ENCODE measurements around the gene FRAT1. TPM values are rescaled to one million over a fixed set of nuclear protein-coding genes. Genes with fewer than 3 reads are reported as not detected.

Gene FRAT1
- total and polyA plus RNA-seq, 2 of the 13 experiments (the other 11 are each of a cell fraction or from before 2014, with no cell fraction given) = 1.7 to 2.3 TPM

- TF ChIP-seq ZUFSP (CRISPR knock-in tag; IDR thresholded peaks at IDR 0.05; ENCODE audit: borderline replicate concordance) (no peak), PHF21A (CRISPR knock-in tag; IDR thresholded peaks at IDR 0.05) (no peak; the same call in 1 of the 2 replicates)
Observed at GRCh38 chr10:97318772-97319651, at the start of gene FRAT1 (continued).

GRCh38 chr10:97270523-97271154 is 48.4 kb upstream of the FRAT1 start:
- peaks cover 0 to 3% of the 10 kb centered on the region in 2 experiments; a peak in 1 of 5 replicates for H3K36me3 ChIP-seq (replicated peaks in 1 of 2; ENCODE audit: control insufficient read depth in 1 of 2, insufficient read depth in 2 of 2, low read length in 2 of 2)
- no peak overlapping the region for H2AFZ ChIP-seq (ENCODE audit: low read length)
- H3K27me3 ChIP-seq (ENCODE audit: control insufficient read depth in 1 of 2, insufficient read depth in 2 of 2, low read length in 2 of 2) = no peaks in the 10 kb centered on the region
- intact Hi-C loops (cut with micrococcal nuclease; ENCODE audit: unreplicated experiment) (no loop called here), in situ Hi-C loops (cut with HindIII; ENCODE audit: extremely low pct_ligation_motif_present, low pct_unique_long_range_greater_than_20kb) (no loop called here)
- CTCF ChIA-PET (ENCODE audit: low intra/inter-chr PET ratio, low total read pairs) = no interaction called here
- no peak for FAIRE-seq
- POLR2A ChIA-PET = no interaction called here
- no peak overlapping the region for H3K9ac ChIP-seq (ENCODE audit: insufficient read depth, low read depth, low read length)
- peak overlapping the region; percentile 6 for H3K27ac ChIP-seq (ENCODE audit: extremely low read length, insufficient read depth, low read length)
- peak; percentile 26 for DNase-seq (ENCODE audit: low spot score)
- H3K9me3 ChIP-seq (ENCODE audit: low read length) = no peaks in the 10 kb centered on the region
- H3K4me2 ChIP-seq (ENCODE audit: low read depth, low read length) = no peak overlapping the region
- ATAC-seq = peak; percentile 49; the same call in 1 of the 3 replicates
- H3K4me1 ChIP-seq (ENCODE audit: insufficient read depth, low read length) = peaks cover 16% of the 10 kb centered on the region
- H3K4me3 ChIP-seq (replicated peaks in 1 of 3; ENCODE audit: insufficient read depth in 1 of 3, low read depth in 2 of 3, low read length in 3 of 3) = no peak overlapping the region
- H3K79me2 ChIP-seq (ENCODE audit: insufficient read depth, low read length) = peaks cover 1% of the 10 kb centered on the region
- 64% methylated on average over 3 of the region's 3 CpGs for WGBS (ENCODE audit: low lambda C conversion rate)
- BruUV-seq (replicated peaks) = no TSS peak
- H4K20me1 ChIP-seq (ENCODE audit: insufficient read depth, low read length) = no peaks in the 10 kb centered on the region
- no peak for TF ChIP-seq ZBTB44 (CRISPR knock-in tag; IDR thresholded peaks at IDR 0.05)
- TF ChIP-seq TEAD3 (CRISPR knock-in tag; optimal IDR thresholded peaks at IDR 0.05; ENCODE audit: borderline replicate concordance) = peak; percentile 23
- no peak for TF ChIP-seq NBN (conservative IDR thresholded peaks at IDR 0.05)
- no peak for TF ChIP-seq ZBTB1 (CRISPR knock-in tag; IDR thresholded peaks at IDR 0.05; ENCODE audit: borderline replicate concordance)
- TF ChIP-seq ZNF281 (CRISPR knock-in tag; IDR thresholded peaks at IDR 0.05; ENCODE audit: borderline replicate concordance) = peak; percentile 62
- 0 out of 2 replicates have a peak, but pooled peaks have one; percentile 23 for TF ChIP-seq PAXIP1 (CRISPR knock-in tag; conservative IDR thresholded peaks at IDR 0.05)
- TF ChIP-seq EP300 (IDR thresholded peaks at IDR 0.05; ENCODE audit: low read depth in 2 of 2, low read length in 2 of 2) = 0 out of 4 replicates have a peak, but pooled peaks of 1 of the 2 experiments have one; percentile 16
- TF ChIP-seq EP300 (CRISPR knock-in tag; IDR thresholded peaks at IDR 0.05; ENCODE audit: borderline replicate concordance) = no peak

Measured in HepG2 (cell line).